ENCODE measurements around the gene SDK1.
"Not testable (repeated sequence)": the region's sequence is repeated elsewhere in the genome, so short reads cannot be mapped to it uniquely, and the experiment has no call there.

SDK1 gene

DNA sequence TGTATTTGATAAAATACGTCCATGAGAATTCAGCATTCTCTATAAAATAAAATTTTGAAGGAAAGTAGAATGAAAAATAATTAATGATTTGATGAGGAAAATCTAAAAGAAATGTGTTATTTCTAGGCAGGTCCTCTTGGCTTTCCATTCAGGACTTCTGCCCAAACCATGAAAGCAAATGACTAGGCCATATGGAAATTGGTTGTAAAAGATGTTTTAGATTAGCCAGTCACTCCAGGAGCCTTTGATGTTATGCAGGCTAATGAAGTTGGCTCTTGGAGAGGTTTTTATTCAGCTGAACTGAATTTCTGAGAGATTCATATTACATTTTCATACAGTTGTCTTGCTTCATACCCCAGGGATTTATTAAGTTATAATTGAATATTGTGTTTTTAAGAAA lies 452.8 kb downstream of the SDK1 start:
- no peak for DNase-seq

DNA sequence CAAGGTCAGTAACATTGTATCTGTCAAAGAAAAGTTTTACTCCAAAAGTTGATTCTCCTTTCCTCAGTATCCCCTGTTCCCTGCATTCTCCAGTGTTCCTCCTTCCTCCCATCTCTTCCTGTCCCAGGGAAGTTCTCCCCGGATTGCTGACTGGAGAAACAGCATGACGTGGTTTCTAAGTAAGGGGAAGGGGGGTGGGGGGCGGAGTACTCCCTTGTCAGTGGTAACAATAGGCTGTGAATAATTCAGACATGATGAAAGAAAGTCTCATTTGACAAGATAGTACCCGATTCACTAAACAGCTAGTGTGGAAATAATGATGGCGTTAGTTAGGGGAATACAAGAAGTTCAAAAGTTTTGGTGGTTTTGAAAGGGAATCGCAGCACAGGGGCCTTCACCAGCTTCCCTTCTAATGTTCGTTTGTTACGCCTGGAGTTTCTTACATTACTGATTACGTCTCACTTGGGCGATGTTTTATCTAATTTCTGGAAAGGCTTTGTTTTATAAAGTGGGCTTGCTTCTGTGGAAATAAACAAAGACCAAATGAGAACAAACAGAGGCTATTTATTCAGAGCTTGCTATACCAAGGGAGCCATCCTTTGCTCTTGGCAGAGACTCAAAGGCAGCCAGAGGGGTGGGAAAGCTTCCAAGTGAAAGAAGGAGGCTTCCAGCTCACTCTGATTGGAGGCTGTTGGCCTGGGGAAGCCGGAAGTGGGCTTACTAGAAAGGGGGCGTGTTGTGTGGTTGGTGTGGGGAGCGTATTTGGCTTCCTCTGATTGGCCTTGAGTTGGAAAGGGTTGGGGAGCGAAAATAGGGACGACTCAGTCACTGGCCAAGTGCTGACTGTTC lies 453.7 kb downstream of the SDK1 start:
- DNase-seq = no peak

- not testable (repeated sequence) for DNase-seq
Observed at GRCh38 chr7:3755778-3756453, 454.9 kb downstream of the SDK1 start.

DNA sequence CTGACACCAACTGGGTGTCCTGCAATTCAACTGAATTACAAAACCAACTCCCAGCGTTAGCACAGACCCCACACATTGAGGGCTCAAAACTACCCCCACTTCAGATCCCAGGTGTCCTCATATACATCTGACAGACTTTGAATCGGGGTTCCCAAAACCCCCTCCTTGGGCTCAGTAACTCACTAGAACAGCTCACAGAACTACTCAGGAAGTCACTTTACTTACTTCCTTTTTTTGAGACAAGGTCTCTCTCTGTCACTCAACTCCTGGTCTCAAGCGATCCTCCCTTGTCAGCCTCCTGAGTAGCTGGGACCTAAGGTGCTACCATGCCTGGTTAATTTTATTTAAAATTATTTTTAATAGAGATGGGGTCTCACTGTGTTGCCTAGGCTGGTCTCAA lies 456.0 kb downstream of the SDK1 start:
- DNase-seq = no peak

GRCh38 chr7:3760651-3761050 lies 459.6 kb downstream of the SDK1 start:
- DNase-seq = no peak

DNA sequence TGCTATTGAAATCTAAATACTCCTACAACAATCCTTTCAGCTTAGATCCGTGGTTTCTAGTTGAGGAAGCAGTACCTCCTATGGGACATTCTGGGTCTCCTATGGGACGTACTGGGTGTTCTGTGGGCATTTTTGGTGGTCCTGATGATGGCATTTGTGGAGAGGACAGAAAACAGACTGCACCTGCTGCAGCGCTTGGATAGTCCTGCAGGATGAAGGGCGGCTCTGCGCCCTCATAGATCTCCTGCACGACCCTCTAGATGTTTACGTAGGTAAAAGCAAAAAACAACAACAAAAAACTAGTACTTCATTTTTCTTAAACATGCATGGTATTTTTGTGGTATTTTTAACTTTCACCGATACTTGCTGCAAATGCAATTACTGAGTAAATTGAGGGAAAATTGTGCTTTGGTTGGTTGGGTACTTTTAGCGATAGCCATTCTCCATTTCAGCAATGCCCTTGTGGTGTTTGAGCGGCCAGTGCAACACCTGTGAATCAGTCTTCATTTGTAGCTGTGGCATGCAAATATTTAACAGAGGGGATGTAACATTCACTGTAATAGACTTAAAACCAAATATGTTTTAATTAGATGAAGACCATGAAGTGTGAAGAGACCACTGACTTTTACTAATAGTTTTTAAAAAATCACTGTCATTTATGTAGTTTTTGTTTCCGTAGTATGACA lies 461.2 kb downstream of the SDK1 start:
- no peak for DNase-seq

DNA sequence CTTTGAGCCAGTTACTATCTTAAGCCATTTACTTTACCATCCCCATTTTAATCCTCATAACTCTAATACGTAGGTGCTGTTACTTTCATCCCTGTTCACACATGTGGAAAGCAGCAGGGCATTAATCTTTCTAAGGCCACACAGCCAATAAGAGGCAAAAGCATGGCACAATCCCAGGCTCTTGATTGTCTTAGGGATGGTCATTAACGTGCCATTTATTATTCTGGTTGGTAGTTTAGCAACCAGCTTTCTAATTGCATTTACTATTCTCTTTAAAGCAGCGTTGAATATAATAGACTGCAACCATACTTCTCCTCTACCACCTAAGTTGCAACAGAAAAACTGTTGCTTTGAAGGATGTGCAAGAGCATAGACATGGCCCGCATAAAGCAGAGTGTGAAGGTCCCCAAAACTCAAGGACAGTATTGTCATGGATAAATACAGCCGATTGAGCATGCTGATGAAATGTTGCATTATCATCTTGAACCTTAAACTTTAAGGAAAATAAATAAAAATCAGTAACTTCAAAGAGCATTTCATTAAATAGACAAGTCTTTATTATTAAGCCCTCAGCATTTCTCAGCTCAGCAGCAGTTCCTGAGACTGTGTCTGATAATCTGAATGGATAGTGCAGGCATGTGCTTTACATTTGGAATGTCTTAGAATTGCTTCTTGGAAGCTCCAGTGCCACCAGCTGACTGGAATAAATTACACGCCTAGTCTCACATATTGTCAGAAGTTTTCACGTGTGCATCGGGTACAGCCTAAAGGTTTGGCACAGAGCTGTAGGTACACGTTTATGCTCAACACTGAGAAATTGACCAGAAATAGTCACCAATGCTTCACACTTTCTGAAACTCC lies 467.1 kb downstream of the SDK1 start:
- DNase-seq = no peak

GRCh38 chr7:3771906-3772305 lies 470.9 kb downstream of the SDK1 start:
- no peak for DNase-seq

GRCh38 chr7:3778345-3778744 lies 477.3 kb downstream of the SDK1 start:
- DNase-seq = no peak

GRCh38 chr7:3780016-3780415 lies 479.0 kb downstream of the SDK1 start:
- no peak for DNase-seq

DNA sequence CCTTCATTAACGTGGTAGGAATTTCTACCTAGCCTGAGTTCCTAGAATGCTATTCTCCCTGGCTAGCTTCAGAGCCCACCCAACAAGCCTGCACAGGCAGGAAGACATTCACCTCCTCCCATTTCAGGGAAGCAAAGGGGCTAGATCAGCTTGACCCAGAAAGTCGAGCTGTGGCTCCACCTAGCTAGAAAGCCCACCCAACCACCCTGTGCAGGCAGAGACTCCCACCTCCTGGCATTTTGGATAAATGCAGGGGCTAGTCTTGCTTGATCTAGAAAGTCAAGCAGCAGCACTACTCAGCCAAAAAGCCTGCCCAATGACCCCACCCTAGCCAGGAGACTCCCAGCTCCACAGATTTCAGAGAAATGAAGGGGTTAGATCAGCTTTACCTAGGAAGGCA lies 479.5 kb downstream of the SDK1 start:
- DNase-seq = no peak

DNA sequence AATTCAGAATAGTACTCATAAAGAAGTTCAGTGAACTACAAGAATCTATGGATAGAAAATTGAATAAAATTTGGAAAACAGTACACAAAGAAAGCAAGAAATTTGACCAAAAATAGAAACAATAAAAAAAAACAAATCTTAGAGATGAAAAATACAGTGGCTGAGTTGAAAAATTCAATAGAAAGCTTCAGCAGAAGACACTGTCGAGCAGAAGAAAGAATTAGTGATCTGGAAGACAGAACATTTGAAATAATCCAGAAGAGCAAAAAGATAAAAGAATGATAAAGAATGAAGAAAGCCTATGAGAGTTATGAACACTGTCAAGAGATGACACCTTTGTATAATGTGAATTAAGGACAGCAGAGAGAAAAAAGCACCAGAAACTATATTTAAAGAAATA lies 480.6 kb downstream of the SDK1 start:
- no peak for DNase-seq

DNA sequence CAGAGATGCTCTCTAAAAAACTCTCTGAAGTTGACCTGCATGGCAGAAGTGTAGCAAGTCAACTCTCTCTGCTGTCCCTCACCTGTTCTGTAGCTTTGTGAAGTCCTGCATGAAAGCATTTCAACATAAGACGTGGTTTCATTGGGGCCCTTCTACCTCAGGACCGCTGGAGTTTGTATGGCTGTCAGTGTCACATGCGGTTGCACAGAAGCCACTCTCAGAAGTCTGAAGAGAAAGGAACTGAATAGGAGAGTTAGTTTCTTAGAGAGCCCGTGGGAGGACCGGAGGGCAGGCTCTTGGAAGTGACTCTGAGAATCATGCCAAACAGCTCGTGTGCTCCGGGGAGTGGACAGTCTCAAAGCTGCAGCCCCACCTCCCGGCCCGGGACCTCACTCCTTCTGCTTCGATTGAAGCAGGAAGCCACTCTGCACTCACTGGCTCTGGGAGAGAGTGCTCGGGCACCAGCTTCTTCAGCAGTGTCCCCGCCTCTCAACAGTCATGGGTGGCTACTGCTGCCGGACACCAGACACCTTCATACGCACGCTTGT lies 486.7 kb downstream of the SDK1 start:
- DNase-seq = no peak

- DNase-seq = no peak
Observed at GRCh38 chr7:3790803-3791202, 489.8 kb downstream of the SDK1 start.

GRCh38 chr7:3791327-3791726 lies 490.3 kb downstream of the SDK1 start:
- DNase-seq = no peak

DNA sequence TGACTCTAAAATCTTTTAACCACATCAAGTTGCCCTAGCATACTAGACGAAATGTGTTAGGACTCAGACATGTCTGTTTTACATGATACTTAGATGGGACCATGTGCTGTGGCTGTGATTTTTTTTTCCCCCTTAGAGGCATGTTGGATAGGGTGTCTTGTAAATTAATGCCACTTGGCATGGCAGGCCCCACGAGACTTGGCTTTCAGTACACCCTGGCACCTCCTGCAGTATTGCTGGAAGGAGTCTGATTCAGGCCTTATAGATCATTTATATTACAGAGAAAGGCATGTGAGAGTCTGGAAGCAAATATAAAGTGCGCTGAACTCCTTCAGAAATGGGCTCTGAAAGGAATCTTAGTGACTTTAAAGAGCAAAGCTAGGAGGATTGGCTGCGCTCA lies 494.1 kb downstream of the SDK1 start:
- DNase-seq = no peak

- no peak for DNase-seq
Observed at GRCh38 chr7:3795781-3796180, 494.7 kb downstream of the SDK1 start.

DNA sequence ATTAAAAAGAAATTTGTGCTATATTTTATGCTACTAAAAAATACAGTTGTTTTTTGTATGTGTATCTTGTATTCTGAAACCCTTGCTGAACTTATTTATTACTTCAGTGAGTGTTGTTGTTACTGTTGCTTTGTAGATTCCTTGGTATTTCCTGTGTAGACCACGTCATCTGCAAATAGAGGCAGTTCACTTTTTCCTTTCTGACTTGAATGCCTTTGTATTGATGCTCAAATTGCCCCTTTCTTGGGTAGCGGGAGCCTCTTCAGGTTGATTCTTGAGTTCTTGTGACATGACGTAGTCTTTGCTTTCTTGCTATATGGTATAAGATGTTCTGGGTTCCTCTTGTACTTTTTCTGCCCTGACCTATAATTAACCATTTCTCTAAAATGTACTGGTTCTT lies 504.1 kb downstream of the SDK1 start:
- DNase-seq = no peak

GRCh38 chr7:3806516-3806915 lies 505.5 kb downstream of the SDK1 start:
- DNase-seq = no peak

DNA sequence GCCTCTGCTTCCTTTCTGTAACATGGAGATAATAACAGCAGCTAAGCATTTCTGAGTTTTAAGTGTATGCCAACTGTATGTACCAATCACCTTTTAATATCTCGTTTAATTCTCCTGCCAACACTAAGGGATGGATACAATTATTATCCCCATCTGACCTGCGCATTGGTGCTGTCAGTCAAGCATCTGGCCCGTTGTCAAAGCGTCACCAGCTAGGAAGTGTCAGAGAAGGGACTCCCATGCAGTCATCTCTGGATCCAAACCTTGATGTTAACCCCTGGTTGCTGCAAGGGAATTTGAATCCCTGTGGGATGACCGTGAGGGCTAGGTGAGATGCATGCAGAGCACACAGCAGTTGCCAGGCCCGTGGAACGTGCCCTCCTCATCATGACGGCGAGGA lies 506.8 kb downstream of the SDK1 start:
- DNase-seq = no peak

DNA sequence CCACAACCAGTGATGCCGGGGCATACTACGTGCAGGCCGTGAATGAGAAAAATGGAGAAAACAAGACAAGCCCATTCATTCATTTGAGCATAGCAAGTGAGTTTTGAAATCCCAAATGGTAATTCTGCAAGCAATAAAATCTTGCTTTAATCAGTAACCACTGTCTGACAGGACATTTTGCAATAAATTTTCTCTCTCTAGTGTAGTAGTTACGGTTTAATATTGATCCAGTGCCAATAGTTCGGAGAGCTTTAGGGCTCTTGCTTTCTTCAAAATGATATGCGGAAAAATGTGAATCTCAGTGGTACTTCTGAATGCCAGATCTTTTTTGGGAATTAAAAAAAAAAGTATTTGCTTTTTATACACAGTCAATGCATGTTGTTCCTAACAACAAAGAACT lies 520.4 kb downstream of the SDK1 start:
- no peak for DNase-seq

- DNase-seq = no peak
Observed at GRCh38 chr7:3825491-3825890, 524.4 kb downstream of the SDK1 start.

DNA sequence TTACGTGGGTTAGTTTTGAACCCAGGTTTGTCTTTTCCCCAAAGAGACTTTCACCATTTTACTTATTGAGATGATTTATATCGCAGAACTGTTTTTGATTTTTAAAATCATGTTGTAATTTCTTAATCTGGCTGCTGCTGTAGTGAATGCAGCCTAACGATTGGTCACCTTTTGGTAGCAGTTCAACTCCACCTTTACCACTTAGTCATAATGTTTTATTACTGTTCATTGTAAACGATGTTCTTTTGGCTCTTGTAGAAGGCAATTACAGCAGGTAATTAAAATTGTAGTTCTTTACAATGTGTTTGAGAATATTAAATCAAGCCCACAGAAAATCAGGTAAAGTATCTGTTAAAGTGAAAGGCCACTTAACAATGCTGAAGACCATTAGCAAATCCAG lies 531.1 kb downstream of the SDK1 start:
- no peak for DNase-seq

Data from CD4-positive, alpha-beta T cell treated with Interleukin-6 for 4 hours (primary cell).